HepG2 (cell line): ENCODE results near the gene POU3F3. TPM values are rescaled to one million over a fixed set of nuclear protein-coding genes. Genes with fewer than 3 reads are reported as not detected.
A peak's percentile ranks its signal among the peaks of the same experiment; 100 is the strongest.

Source experiments
- ADNP ChIP-seq: sonication (generic); formaldehyde crosslinking; IDR thresholded peaks from 2 replicates; pipeline ENCODE4 v1.4.0; 2020; ENCODE audit warnings: missing genetic modification reagents
- ARNTL ChIP-seq: sonication (generic); formaldehyde crosslinking; IDR thresholded peaks from 2 replicates; pipeline ENCODE4 v1.4.0; 2020; ENCODE audit warnings: mild to moderate bottlenecking, missing genetic modification reagents
- CBX2 ChIP-seq, 2 experiments: fragments of 200-600 bp in 1 of 2; sonication (generic); formaldehyde crosslinking in 1 of 2; IDR thresholded peaks; 2 replicates each; pipeline versions ENCODE4 v1.7.0 to v1.8.1; 2018 to 2022; ENCODE audit warnings: low read depth in 2 of 2, low read length in 1 of 2, mild to moderate bottlenecking in 1 of 2, missing genetic modification reagents in 1 of 2
- CC2D1A ChIP-seq: sonication (generic); formaldehyde crosslinking; IDR thresholded peaks from 2 replicates; pipeline ENCODE4 v1.8.1; 2023; ENCODE audit warnings: mild to moderate bottlenecking, missing genetic modification reagents
- EED ChIP-seq: sonication (generic); formaldehyde crosslinking; IDR thresholded peaks from 2 replicates; pipeline ENCODE4 v1.5.0; 2020; ENCODE audit warnings: mild to moderate bottlenecking, missing genetic modification reagents
- FOXO1 ChIP-seq: sonication (generic); formaldehyde crosslinking; IDR thresholded peaks from 2 replicates; pipeline ENCODE4 v1.4.0; 2020; ENCODE audit warnings: missing genetic modification reagents
- GATA4 ChIP-seq: sonication (generic); IDR thresholded peaks from 2 replicates; pipeline ENCODE4 v1.6.1; 2016; ENCODE audit warnings: antibody characterized with exemption, low read depth, borderline replicate concordance
- HMGXB3 ChIP-seq: sonication (generic); formaldehyde crosslinking; IDR thresholded peaks from 2 replicates; pipeline ENCODE4 v1.4.0; 2020; ENCODE audit warnings: missing genetic modification reagents, borderline replicate concordance
- HOXA9 ChIP-seq: sonication (generic); formaldehyde crosslinking; IDR thresholded peaks from 2 replicates; pipeline ENCODE4 v1.8.1; 2022; ENCODE audit warnings: missing genetic modification reagents, mild to moderate bottlenecking, moderate library complexity, borderline replicate concordance
- JUN ChIP-seq: sonication (generic); formaldehyde crosslinking; IDR thresholded peaks from 2 replicates; pipeline ENCODE4 v1.4.0; 2020; ENCODE audit warnings: mild to moderate bottlenecking, missing genetic modification reagents
- KAT7 ChIP-seq: IDR thresholded peaks from 2 replicates; pipeline ENCODE4 v1.6.1; 2018; ENCODE audit warnings: borderline replicate concordance, missing compliant biosample characterization
- KDM6A ChIP-seq: IDR thresholded peaks from 2 replicates; pipeline ENCODE4 v1.6.1; 2016; ENCODE audit warnings: low read depth
- POLR2AphosphoS2 ChIP-seq: IDR thresholded peaks from 2 replicates; pipeline ENCODE4 v1.6.1; 2011; ENCODE audit warnings: low read depth, low read length, improper control_type of control experiment
- PRPF4 ChIP-seq: fragments of 200-400 bp; formaldehyde crosslinking; IDR thresholded peaks from 2 replicates; pipeline ENCODE4 v1.6.1; 2016; ENCODE audit warnings: low read length, low read depth; ENCODE audit not compliant: poor library complexity, severe bottlenecking
- RFXAP ChIP-seq: sonication (generic); formaldehyde crosslinking; IDR thresholded peaks from 2 replicates; pipeline ENCODE4 v1.4.0; 2020; ENCODE audit warnings: missing genetic modification reagents, borderline replicate concordance
- RXRA ChIP-seq: sonication (generic); formaldehyde crosslinking; IDR thresholded peaks from 2 replicates; pipeline ENCODE4 v1.5.1; 2020; ENCODE audit warnings: missing genetic modification reagents
- TOPORS ChIP-seq: sonication (generic); formaldehyde crosslinking; IDR thresholded peaks from 2 replicates; pipeline ENCODE4 v1.8.0; 2023; ENCODE audit warnings: mild to moderate bottlenecking, missing genetic modification reagents
- ZMYM2 ChIP-seq: sonication (generic); formaldehyde crosslinking; IDR thresholded peaks from 2 replicates; pipeline ENCODE4 v1.8.0; 2022; ENCODE audit warnings: mild to moderate bottlenecking, missing genetic modification reagents
- ZNF10 ChIP-seq: sonication (generic); formaldehyde crosslinking; IDR thresholded peaks from 2 replicates; pipeline ENCODE4 v1.4.0; 2020; ENCODE audit warnings: mild to moderate bottlenecking, low read depth, missing genetic modification reagents, borderline replicate concordance
- ZNF234 ChIP-seq: sonication (generic); formaldehyde crosslinking; conservative IDR thresholded peaks from 2 replicates; pipeline ENCODE4 v1.5.1; 2020; ENCODE audit warnings: mild to moderate bottlenecking, missing genetic modification reagents
- ZNF639 ChIP-seq: conservative IDR thresholded peaks from 2 replicates; pipeline ENCODE4 v1.6.1; 2018; ENCODE audit warnings: missing genetic modification reagents
- ZNF773 ChIP-seq: sonication (generic); formaldehyde crosslinking; IDR thresholded peaks from 2 replicates; pipeline ENCODE4 v1.4.0; 2020; ENCODE audit warnings: missing genetic modification reagents, borderline replicate concordance
- ZSCAN20 ChIP-seq: sonication (generic); formaldehyde crosslinking; IDR thresholded peaks from 2 replicates; pipeline ENCODE4 v1.4.0; 2020; ENCODE audit warnings: missing genetic modification reagents, mild to moderate bottlenecking, borderline replicate concordance
- polyA plus RNA-seq, 8 experiments: library from polyadenylated mRNA; depleted of rRNA in 3 of 8; stranded (reverse) in 7 of 8; unstranded in 1 of 8; fragments of >200 nt; fragmentation: Illumina TruSeq in 4 of 8; extraction: Trizol in 4 of 8; gene quantifications; 2 replicates each; pipeline versions ENCODE4 v1.2.1 to v1.2.3, GENCODE V29; 2011 to 2016; ENCODE audit warnings: low read depth in 4 of 8, missing spikeins in 1 of 8, mixed read lengths in 1 of 8; ENCODE audit not compliant: insufficient read depth in 1 of 8
- total RNA-seq, 5 experiments: library from RNA; depleted of rRNA; stranded (reverse); fragments of >200 nt; fragmentation: Illumina TruSeq; extraction: Trizol; gene quantifications; 2 replicates each; pipeline ENCODE4 v1.2.3, GENCODE V29; 2016; ENCODE audit warnings: low read depth in 1 of 5
- TF ChIP-seq, protein P1 (sequence below): IDR thresholded peaks from 2 replicates; pipeline ENCODE4 v1.6.1; 2016; ENCODE audit warnings: missing compliant biosample characterization, missing genetic modification reagents, borderline replicate concordance

POU3F3 gene
- total and polyA plus RNA-seq, 2 of the 13 experiments (the other 11 are each of a cell fraction or from before 2014, with no cell fraction given): not detected

DNA sequence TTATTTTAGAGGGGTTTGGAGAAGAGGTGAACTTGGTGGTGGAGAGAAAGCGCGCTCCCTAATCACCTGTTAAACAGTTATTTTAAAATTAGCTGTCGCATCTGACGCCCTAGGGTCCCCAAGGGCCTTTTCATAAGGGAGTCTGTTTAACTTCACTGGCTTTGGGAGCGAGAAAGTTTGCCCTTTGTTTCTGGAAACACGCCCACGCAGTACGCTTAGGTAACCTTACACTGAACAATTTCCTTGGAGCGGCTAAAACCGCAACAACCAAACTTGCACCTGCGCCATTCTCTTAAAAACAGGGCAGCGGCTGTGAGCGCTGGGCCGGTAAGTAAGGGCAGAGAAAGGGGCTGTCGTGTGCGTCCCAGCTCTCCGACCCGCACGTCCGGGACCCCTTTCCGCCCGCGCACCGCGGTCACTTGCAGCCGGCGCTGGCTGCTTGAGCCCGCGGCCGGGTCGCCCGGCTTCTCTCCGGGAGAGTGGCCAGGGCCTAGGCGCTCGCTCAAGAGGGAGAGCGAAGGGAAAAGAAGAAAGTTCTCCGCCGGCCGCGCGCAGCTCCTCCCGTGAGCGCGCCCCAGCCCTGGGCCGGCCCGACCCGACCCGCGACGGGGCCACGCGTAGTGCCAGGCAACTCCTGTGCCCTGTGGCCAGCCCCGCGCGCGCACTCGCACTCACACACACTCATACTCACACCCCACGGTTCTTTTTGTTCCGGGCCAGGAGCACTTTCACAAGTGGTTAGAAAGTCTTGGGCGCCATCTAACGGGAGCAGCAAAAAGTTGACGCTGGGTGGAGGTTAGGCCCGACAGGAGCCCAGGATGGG, 19.2 kb downstream of the POU3F3 start (continued):
- TF ChIP-seq POLR2AphosphoS2 (no peak), EED (0 out of 2 replicates have a peak, but pooled peaks have one; percentile 39), ZNF639 (no peak), KDM6A (no peak), ZMYM2 (CRISPR knock-in tag) (no peak), ZNF10 (CRISPR knock-in tag) (no peak), CBX2 (IDR thresholded peaks at IDR 0.05; ENCODE audit: low read depth, low read length) (no peak), CBX2 (CRISPR knock-in tag; IDR thresholded peaks at IDR 0.05; ENCODE audit: low read depth) (no peak), ADNP (CRISPR knock-in tag) (no peak), PRPF4 (no peak), HOXA9 (CRISPR knock-in tag) (no peak), RFXAP (CRISPR knock-in tag) (peak; percentile 35; the same call in 1 of the 2 replicates), FOXO1 (0 out of 2 replicates have a peak, but pooled peaks have one; percentile 18), ARNTL (CRISPR knock-in tag) (no peak), ZNF773 (CRISPR knock-in tag) (no peak), RXRA (no peak), HMGXB3 (CRISPR knock-in tag) (no peak), JUN (CRISPR knock-in tag) (no peak), KAT7 (CRISPR knock-in tag) (no peak), ZSCAN20 (CRISPR knock-in tag) (0 out of 2 replicates have a peak, but pooled peaks have one; percentile 45), CC2D1A (CRISPR knock-in tag) (no peak), TOPORS (no peak), GATA4 (no peak), ZNF234 (CRISPR knock-in tag) (no peak)
- TF ChIP-seq, protein P1, sequence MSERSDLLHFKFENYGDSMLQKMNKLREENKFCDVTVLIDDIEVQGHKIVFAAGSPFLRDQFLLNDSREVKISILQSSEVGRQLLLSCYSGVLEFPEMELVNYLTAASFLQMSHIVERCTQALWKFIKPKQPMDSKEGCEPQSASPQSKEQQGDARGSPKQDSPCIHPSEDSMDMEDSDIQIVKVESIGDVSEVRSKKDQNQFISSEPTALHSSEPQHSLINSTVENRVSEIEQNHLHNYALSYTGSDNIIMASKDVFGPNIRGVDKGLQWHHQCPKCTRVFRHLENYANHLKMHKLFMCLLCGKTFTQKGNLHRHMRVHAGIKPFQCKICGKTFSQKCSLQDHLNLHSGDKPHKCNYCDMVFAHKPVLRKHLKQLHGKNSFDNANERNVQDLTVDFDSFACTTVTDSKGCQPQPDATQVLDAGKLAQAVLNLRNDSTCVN (CRISPR knock-in tag): no peak
